SK-N-MC (cell line): ENCODE measurements around the gene MSX1.

Experiments
- EZH2 ChIP-seq: fragments of 200-600 bp; sonication (generic); IDR thresholded peaks from one replicate; pipeline ENCODE4 v1.6.1; 2017; ENCODE audit warnings: antibody characterized with exemption
- POLR2AphosphoS5 ChIP-seq: IDR thresholded peaks from 2 replicates; pipeline ENCODE4 v1.6.1; 2012; ENCODE audit warnings: mild to moderate bottlenecking, low read depth, low read length, borderline replicate concordance

- TF ChIP-seq EZH2: no peak
- TF ChIP-seq POLR2AphosphoS5: no peak
Observed at GRCh38 chr4:4890574-4891255, 31.2 kb downstream of the MSX1 start.
